ENCODE results near the gene PDZRN3.
"Not testable (repeated sequence)": the region's sequence is repeated elsewhere in the genome, so short reads cannot be mapped to it uniquely, and the experiment has no call there.

PDZRN3 gene

DNA sequence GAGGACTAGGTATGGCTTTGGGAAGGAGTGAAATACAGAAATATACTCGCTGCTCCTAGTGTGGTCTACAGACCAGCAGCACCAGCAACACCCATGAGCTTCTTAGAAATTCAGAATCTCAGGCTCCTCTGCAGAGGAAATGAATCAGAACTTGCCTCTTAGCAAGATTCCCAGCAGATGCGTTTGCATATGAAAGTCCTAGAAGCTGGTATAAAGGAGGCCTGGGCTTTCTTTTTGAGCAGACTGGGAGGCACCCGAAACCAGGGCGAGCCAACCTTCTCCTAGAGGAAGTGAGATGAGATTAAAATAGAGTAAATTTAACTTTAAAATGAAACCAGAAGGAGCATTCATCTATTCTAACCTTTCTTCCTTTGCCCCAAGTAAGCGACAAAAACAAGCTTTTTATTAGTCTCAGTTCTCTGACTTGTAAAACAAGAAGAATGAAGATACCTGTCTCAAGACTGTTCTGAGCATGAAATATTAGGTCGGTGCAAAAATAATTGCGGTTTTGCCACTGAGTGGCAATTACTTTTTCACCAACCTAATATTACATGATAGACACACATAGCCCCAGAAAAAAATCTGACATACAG is 140.0 kb downstream of the PDZRN3 start:
- no peak for DNase-seq

DNA sequence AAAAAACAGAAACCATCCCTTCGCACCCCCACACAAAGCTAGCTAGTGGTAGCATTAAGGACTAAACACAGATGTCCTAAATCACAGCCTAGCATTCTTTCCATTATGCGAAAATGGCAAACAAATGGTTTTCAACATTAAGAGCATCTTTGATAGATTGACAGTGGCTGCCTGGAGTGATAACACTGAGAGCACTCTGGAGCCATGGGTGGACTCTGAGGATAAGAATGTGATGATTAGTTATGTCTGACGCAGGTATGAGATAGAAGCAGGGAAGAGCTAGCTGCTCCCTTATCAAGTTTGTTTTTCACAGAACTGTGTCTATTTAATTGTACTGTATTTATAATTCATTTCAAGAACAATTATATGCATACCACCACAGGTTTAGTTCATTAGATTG is 142.9 kb downstream of the PDZRN3 start:
- no peak for DNase-seq

DNA sequence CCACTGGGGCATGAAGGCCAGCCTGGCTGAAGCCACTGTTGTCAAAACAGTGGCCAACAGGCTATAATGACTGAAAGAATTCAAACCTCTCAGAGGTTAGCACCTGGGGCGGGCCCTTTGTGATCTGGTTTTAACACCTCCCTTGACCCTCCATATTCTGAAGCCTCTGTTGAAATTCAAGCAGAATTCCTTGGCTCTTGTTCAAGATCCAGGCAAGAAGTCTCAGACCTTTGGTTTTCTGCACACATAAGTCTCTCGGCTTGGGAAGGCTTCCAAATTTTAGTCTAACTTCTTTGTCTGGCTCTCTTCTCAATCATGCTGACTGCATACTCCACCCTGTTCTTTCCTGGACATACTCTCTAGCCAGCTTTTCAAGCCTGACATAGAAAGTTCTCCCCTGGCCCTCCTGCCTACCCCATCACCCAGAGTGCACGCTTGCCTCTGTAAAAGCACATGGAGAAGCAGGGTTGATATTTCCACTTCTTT is 144.5 kb downstream of the PDZRN3 start:
- no peak for DNase-seq

DNA sequence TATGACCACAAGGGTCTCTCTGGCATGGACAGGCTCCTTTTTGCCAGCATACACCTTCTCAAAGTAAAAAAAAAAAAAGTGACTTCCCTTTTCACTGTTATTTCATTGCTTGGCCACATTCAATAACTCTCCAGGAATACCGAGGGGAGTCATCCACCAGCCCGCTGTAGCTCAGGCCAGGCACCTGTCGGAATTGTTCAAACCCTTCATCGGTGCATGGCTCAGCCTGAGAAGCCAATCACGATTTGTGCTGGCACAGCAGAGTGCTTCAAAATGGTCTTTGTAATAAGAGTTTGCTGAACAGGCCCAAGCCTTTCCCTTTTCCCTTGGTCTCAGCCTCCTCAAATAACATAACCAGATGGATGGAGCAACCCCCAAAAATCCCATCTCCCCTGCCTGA is 145.4 kb downstream of the PDZRN3 start:
- no peak for DNase-seq

DNA sequence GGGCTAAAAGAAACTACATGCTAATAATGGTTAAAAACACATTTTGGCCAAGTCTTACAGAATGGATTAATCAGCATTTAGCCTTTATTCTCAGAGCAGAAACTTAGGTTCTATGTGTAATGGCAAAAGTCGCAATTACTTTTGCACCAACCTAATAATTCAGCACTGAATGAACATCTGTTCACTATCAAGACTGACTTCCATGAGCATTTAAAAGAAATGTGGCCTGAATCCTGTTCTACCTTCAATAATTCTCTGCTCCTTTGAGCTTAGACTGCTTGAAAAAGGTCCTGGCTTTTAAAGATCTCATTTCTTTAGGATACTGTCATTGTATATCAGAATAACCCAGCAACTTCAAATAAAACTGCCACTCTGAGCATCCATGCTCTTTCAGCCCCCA is 145.9 kb downstream of the PDZRN3 start:
- no peak for DNase-seq

DNA sequence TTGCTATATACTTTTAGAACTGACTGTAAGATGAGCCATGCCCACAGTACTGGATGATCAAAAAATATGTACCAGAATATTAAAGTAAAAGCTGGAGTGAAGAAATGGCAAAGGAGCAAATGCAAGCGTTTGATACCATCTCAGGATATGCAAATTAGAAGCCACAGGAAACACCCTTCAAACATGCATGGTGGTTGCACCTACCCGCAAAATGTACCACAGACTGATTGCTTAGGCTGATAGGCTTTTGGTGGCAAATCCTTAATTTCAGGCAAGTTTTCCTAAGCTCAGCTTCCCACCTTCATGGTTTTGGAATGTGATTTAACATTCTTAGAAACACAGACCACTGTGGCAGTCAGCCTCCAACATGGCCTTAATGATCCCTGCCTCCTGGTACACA is 149.0 kb downstream of the PDZRN3 start:
- no peak for DNase-seq

DNA sequence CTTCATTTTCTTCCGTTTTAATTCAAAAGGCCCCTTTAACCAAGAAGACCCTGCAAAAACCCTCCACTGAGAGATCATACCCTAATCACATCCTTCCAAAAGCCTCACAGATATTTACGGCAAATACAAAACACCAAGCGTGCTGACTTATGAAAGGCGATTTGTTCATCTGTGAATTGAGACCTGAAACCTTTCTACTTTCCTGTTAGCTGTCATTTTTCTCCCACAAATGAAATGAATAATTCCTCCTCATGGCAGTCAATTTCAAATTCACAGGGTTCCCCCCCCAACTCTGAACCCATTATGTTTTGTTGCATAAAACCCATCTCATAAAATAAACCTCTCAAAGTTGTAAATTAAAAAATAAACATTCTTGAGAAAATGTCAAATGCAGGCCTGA is 149.6 kb downstream of the PDZRN3 start:
- DNase-seq: no peak

DNA sequence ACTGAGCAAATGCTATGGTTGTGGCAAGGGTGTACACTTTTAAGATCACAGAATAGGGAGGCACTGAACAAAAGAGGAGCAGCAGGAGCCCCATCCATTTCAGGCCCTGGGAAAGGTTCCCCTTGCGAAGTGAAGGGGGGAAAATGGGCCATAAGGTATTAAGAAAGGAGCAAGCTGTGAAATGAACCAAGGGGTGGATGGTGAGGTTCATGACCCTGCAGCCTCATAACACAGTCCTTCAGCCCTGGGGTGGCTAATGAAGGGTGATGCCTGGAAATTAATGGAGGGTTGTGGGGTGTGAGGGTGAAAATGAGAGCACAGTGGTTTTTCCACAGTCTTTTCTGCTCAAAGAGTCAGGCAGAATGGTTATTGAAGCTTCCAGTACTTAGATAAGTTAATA is 150.1 kb downstream of the PDZRN3 start:
- no peak for DNase-seq

DNA sequence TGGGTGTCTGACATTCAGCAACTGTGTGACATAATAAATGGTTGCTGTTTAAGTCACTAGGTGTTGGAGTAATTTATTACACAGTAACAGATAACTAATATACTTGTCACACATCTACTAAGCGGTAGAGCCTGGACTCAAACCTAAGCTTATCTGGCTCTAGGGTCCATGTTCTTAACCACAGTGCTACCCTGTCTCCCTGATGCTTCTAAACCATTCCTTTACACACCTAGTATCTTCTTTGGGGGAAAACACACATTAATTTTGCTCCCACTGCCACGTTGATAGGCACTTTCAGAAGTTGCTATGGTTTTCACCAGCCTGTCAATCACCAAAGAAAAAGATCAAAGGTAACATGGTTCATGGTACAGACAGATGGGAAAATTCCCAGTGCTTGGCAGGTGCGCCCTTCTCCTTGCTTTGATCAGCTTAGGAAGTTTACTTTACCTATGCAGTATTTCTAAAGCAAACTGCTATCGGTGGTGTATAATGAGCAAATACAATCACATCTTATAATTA is 150.8 kb downstream of the PDZRN3 start:
- DNase-seq: no peak

DNA sequence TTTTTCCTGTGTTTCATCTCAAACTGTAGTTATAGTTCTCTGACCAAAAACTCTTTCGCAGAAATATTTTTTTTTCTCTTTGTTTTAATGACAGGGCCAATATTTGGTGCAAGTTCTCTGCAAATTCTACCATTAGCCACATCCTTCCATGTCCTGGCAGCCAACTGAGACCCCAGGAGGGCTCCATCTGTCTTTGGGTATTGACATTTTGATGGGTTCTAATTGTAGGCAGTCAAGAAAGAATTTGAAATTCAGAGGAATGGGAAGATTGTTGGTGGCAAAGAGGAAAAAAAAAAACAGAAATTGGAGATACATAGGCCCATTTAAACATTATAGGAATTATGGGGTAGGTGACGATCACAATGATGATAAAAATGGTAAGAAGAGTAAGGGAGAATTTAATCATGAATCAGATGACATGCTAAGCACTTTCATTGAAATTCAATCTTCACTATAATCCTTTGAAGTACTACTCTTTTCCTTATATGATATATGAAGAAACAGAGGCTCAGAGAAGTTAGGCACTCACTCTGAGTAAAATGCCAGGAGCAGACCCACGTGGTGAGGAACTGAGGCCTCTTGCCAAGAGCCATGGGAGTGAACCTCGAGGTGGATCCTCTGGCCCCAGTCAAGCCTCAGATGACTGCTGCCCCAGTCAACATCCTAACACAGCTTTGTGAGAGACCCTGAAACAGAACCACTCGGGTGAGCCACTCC is 151.4 kb downstream of the PDZRN3 start:
- DNase-seq: no peak

DNA sequence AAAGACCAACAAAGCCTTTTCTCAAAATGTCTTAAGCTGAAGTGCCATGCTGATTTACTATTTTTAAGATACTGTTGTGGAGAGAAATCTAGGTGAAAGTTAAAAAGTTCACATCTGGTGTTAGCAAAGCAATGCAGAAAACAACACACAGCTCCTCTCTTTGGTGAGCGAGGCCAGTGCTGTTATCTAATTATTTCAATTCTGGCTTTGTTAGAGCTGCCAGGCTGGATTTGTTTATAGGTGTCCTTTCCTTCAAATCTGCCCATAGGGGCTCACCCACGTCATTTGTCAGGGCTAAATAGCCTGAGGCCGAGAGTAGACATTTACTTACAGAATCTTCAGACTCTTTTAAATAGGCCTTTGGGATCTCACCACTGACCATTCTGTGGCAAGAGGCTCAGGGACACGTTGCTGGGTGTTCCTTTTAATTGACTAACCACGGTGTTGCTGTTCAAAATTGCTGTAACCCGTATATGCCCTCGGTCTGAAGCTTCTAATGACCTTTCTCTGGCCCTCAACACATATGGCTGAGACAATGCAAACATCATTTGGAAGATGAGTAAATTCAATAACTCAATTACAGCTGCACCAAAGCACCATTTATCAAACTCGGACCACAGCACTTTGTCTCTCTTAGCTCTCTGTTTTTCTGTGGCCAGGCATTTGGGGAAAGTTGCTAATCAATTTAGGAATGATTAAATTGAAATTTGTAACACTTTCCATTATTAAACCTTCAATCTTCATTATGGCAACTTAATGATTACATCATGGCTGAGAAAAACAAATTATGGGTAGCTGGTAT is 152.6 kb downstream of the PDZRN3 start:
- no peak for DNase-seq

DNA sequence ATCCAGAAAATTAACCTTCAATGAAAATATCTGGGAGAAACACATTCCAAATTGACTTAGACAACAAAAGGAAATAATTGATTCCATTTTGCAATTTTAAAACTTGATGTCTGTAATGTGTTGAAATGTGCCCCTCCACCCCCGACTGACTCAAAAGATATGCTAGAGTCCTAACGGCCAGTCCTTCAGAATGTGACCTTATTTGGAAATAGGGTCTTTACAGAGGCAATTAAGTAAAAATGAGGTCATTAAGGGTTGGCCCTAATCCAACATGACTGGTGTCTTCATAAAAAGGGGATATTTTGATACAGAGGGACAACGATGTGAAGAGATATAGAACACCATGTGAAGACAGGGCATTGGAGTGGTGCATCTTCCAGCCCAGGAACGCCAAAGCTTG is 153.9 kb downstream of the PDZRN3 start:
- DNase-seq: no peak

DNA sequence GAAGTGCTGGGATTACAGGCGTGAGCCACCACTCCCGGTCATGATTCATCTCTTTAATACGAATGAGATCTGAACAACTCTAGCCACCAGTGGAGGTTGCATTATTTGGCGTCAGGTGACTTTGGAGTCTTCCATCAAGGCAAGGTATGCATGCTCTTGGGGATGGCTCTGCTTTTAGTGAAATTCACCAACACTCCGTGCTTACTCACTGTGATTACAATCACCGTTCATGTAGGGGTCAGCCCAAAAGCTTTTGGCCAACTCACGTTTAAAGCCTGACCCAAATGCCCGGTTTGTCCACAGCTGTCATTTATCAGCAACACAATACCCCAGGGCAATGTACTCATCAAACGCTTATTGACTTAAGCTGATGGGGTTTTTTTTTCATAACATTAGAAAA is 155.4 kb downstream of the PDZRN3 start:
- DNase-seq: no peak

DNA sequence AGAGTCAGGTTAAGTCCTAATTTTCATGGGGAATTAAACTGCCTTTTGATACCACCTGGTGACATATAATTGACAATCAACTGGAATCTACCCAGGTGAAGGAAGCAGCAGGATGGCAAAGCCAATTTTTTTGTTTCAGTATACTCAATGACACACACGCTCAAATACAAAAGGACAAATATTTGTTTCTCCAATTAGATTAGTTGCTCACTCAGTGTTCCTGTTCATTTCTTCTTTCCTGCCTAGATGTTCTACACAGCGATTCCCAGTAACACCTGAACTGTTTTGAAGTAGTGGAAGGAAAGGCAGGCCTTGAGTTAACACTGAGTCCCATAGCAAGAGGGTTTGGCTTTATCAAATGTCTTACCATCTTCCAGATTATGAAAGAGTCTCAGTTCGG is 157.5 kb downstream of the PDZRN3 start:
- DNase-seq: no peak

DNA sequence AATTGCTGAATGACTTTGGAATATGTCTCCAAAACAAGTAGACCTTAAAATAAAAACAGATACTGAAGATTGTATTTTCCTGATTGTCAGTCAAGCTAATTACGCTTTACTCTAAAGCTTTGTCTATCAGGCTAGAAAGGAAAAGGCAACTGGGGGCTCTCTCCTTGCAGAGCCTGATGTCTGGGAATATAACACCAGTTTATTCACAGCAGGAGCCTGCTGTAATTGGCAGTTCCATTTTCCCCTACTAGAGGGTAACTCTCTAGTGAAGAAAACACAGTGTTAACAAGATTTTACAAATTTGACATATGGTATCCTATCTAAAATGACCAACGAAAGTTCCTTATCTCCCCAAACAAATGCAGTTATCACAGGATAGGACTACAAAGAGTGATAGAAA is 158.8 kb downstream of the PDZRN3 start:
- DNase-seq: no peak

DNA sequence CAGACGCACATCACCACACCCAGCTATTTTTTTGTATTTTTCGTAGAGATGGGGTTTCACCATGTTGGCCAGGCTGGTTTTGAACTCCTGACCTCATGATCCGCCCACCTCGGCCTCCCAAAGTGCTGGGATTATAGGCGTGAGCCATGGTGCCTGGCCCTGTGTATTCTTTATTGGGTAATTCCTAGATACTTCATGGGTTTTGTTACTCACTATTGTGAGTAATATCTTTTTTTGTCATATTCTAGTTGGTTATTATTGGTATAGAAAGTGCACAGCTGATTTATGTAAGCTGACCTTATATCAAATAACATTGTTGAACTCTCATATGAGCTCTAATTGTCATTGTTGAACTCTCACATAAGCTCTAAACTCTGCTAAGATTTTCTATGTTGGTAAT is 160.6 kb downstream of the PDZRN3 start:
- not testable (repeated sequence) for DNase-seq

DNA sequence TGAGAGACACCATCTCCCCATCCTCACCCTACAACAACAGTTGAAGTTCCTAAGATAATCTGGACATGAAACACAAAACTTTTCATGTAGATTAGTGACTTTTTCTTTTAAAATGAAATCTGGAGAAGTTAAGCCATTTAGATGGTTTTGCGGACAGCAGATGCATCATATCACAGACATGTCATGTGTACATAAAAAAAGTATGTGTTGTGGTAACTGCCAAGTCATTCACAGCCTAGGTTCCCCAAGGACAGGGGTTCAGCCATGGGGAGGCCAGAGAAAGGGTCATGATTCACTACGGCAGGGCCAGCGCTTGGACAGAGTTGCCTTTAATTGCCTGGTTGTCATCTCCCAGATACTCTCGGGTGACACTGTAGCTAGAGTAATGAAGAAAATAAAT is 163.2 kb downstream of the PDZRN3 start:
- DNase-seq: no peak

DNA sequence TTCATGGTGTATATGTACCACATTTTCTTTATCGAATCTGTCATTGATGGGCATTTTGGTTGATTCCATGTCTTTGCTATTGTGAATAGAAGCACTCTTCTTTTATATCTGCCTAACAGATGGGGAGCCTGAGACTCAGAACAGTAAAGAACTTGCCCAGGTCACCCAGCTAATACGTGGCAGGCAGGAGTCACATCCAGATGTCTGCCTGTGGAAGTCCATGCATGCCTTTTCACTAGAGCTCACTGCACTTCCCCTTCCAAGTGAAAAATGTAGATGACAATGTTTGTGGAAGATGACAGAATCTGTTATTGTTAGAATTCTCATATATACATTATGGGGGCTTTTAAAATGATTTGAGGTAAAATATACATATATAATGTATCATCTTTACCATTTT is 165.0 kb downstream of the PDZRN3 start:
- DNase-seq: no peak

DNA sequence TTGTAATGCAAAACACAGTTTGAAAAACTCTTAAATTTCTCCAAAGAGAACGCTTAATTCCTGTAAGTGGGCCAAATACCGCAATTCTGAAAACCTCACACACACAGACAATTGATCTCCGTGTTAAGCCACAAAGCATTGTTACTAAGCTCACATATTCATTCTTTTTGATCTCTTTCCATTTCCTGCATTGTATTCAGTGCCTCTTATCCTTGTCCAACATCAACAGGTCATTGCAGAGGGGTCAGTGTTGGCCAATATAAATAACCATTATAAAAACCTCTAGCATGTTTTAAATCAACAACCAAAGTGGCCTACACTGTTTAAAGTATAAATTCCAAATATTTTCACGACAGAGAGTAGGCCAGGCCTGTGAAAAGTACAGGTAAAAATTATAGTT is 171.1 kb downstream of the PDZRN3 start:
- no peak for DNase-seq

DNA sequence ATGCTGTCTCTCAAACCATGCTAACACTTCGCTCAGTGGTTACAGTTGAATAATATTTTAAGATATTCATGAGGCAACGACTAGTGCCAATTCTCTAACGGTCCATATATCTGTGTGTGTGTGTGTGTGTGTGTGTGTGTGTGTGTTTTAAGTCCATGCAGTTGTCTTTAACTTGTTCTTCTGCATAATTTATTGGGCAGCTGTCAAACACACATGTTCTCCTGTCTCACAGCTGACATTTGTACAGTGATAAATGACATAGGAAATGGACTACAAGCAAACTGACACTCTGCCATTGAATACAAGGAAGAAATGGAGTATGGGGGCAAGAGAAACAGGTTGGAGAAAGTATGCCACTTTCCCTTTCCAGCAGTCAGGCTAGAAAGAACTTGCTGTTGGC is 172.0 kb downstream of the PDZRN3 start:
- DNase-seq: no peak

DNA sequence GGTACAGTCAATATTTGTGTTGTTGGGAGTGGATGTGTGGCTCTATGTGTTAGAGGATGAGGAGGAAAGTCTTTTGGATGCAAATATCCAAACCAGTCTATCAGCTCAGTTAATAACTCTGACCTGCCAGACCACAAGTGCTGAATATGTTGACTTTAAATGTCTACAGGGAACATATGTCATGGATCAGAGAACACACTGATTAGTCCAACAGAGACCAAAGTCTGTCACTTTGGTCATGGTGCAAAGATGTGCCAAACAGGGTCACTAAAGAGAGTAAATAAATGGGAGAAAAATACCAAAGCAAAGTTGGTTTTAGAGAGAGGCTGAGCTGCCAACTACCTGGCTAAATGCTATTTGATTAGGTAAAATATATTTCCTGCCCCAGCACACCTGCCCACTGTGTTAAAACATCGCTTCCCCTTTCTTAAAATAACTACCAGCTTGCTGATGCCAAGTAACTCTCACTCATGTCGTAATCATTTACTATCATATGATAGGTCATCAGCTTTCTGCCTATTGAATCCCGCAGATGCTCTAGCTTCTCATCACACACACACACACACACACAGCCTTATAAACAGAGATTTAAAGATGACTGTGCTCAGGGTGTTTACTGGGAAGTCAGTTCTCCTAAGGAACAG is 173.3 kb downstream of the PDZRN3 start:
- no peak for DNase-seq

DNA sequence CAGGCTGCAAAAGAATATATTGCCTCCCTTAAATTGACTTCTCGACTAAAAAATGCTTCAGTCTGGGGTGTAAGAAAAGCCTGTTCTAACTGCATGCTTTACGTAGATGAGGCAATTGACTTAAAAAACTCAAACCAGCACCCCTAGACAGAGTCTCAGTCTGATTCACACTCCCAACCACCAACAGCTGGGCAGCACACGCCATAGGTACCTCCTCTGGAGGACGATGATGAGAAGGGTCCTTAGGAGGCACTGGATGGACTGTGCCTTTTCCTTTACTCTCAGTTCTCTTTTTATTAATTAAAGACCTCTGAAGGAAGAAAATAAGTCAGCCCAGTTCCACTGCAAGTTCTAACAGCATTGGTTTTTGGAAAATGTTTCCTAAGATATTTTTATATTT is 175.0 kb downstream of the PDZRN3 start:
- no peak for DNase-seq

DNA sequence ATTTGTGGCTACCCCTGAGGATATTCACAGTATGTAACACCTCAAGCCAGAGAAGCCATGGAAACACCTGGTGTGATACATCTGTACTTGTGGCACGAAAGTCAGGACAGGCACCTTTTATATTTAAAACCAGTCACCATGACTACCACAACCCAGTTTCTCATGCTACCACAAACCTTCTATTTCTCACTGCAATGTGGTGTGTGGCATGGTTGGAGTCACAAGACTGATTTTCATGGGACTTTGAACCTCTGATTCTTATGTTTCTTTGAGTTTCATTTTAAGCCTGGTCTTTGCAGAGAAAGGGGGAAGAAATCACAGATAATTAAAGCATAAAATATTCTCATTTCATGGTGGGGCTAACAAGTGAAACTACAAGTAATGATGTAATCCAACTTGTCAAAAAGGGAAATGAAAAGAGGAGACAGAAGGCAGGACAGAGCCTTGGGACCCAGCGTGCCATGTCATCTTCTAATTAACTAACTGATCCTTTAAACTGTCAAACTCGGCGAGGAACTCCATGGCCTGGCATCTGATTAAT is 175.9 kb downstream of the PDZRN3 start:
- DNase-seq: no peak

All from NCI-H2171 (cell line).